WTC11 (cell line): ENCODE results near the gene TMEM245. TPM values are rescaled to one million over a fixed set of nuclear protein-coding genes. Genes with fewer than 3 reads are reported as not detected.

ENCODE experiments used
- ATAC-seq: fragments of 200-7000 bp; cut with Tn5 transposase; 2 replicates; pipeline ENCODE4 v1.10.0; 2021; ENCODE audit warnings: mild to moderate bottlenecking, moderate library complexity
- CTCF ChIA-PET: fragments of 300-600 bp; sonication (Branson Sonifier 250); formaldehyde crosslinking; loops from one replicate; lab custom pipeline; 2021; ENCODE audit warnings: antibody characterized with exemption; lab: Charles Lee
- POLR2A ChIA-PET: fragments of 350-600 bp; sonication (Branson Sonifier 250); formaldehyde crosslinking; loops from one replicate; lab custom pipeline; 2021; ENCODE audit warnings: antibody characterized with exemption; lab: Charles Lee
- DNase-seq: peaks from one replicate; pipeline ENCODE4 v3.0.0; 2021; ENCODE audit warnings: low spot score
- H3K27ac Mint-ChIP-seq: 2 replicates; pipeline ENCODE4 v1.8.0; 2021; ENCODE audit warnings: mixed read lengths
- H3K27me3 Mint-ChIP-seq: 2 replicates; pipeline ENCODE4 v1.8.0; 2021; ENCODE audit warnings: low read depth, mild to moderate bottlenecking, moderate library complexity, mixed read lengths
- H3K36me3 Mint-ChIP-seq: 2 replicates; pipeline ENCODE4 v1.8.0; 2021; ENCODE audit warnings: mixed read lengths
- H3K4me1 Mint-ChIP-seq: 2 replicates; pipeline ENCODE4 v1.8.0; 2022; ENCODE audit warnings: mixed read lengths
- H3K4me3 Mint-ChIP-seq: 2 replicates; pipeline ENCODE4 v1.8.0; 2021; ENCODE audit warnings: mild to moderate bottlenecking, moderate library complexity, mixed read lengths
- H3K9me3 Mint-ChIP-seq: 2 replicates; pipeline ENCODE4 v1.8.0; 2021; ENCODE audit warnings: mixed read lengths
- ARID4B ChIP-seq: sonication (generic); formaldehyde crosslinking; IDR thresholded peaks from 2 replicates; pipeline ENCODE4 v1.8.0; 2023; ENCODE audit warnings: missing genetic modification reagents, mild to moderate bottlenecking, borderline replicate concordance
- CTCF ChIP-seq: fragments of 200-600 bp; IDR thresholded peaks from 2 replicates; pipeline ENCODE4 v1.8.0; 2022; ENCODE audit warnings: antibody characterized with exemption
- ESRRA ChIP-seq: sonication (generic); formaldehyde crosslinking; IDR thresholded peaks from 2 replicates; pipeline ENCODE4 v1.8.1; 2022; ENCODE audit warnings: mild to moderate bottlenecking, missing genetic modification reagents, borderline replicate concordance
- FOXJ3 ChIP-seq: sonication (generic); formaldehyde crosslinking; IDR thresholded peaks from 2 replicates; pipeline ENCODE4 v1.9.0; 2021; ENCODE audit warnings: missing genetic modification reagents, mild to moderate bottlenecking, borderline replicate concordance
- HMGXB4 ChIP-seq: sonication (generic); formaldehyde crosslinking; IDR thresholded peaks from 2 replicates; pipeline ENCODE4 v1.8.1; 2023; ENCODE audit warnings: mild to moderate bottlenecking, moderate library complexity, missing genetic modification reagents
- IRF1 ChIP-seq: sonication (generic); formaldehyde crosslinking; IDR thresholded peaks from 2 replicates; pipeline ENCODE4 v1.8.0; 2023; ENCODE audit warnings: missing genetic modification reagents
- JUN ChIP-seq: sonication (generic); formaldehyde crosslinking; IDR thresholded peaks from 2 replicates; pipeline ENCODE4 v1.8.0; 2023; ENCODE audit warnings: mild to moderate bottlenecking, missing genetic modification reagents
- MLX ChIP-seq: sonication (generic); formaldehyde crosslinking; IDR thresholded peaks from 2 replicates; pipeline ENCODE4 v1.8.1; 2023; ENCODE audit warnings: mild to moderate bottlenecking, missing genetic modification reagents, moderate library complexity
- SOX15 ChIP-seq: fragments of 250-450 bp; sonication (Bioruptor Pico); IDR thresholded peaks from 2 replicates; pipeline ENCODE4 v1.9.0; 2021; ENCODE audit warnings: mild to moderate bottlenecking
- ZMAT4 ChIP-seq: fragments of 250-450 bp; sonication (Bioruptor Pico); IDR thresholded peaks from 2 replicates; pipeline ENCODE4 v1.9.0; 2021; ENCODE audit warnings: mild to moderate bottlenecking
- ZNF317 ChIP-seq: sonication (generic); formaldehyde crosslinking; IDR thresholded peaks from 2 replicates; pipeline ENCODE4 v1.8.1; 2023; ENCODE audit warnings: low read depth, mild to moderate bottlenecking, moderate library complexity, missing genetic modification reagents, borderline replicate concordance
- ZSCAN18 ChIP-seq: fragments of 250-450 bp; sonication (Bioruptor Pico); IDR thresholded peaks from 2 replicates; pipeline ENCODE4 v2.1.2; 2022; ENCODE audit warnings: mild to moderate bottlenecking, moderate library complexity
- total RNA-seq: library from RNA; stranded (reverse); gene quantifications from 3 replicates; pipeline ENCODE4 v1.2.3, GENCODE V29; 2021

TMEM245 gene
- total RNA-seq, 1 experiment from 2014 or later = 40.8 TPM

GRCh38 chr9:108996643-108997042 is 123.1 kb downstream of the TMEM245 start (continued):
- no peak for TF ChIP-seq HMGXB4 (CRISPR knock-in tag)
- no peak for TF ChIP-seq FOXJ3 (CRISPR knock-in tag)
- no peak for TF ChIP-seq SOX15 (CRISPR knock-in tag)
- TF ChIP-seq ZNF317 (CRISPR knock-in tag) = no peak
- no peak for TF ChIP-seq JUN

GRCh38 chr9:108994695-108995094 is 125.1 kb downstream of the TMEM245 start:
- Mint-ChIP-seq H3K4me1 (no peaks in the 10 kb centered on the region), H3K36me3 (peaks cover 8% of the 10 kb centered on the region)
- DNase-seq = no peak

More at GRCh38 chr9:108994695-108995094, 125.1 kb downstream of the TMEM245 start:
- no peaks in the 10 kb centered on the region for H3K27me3 Mint-ChIP-seq
- H3K27ac Mint-ChIP-seq = no peak overlapping the region
- H3K4me3 Mint-ChIP-seq = no peak overlapping the region
- CTCF ChIA-PET = interaction anchor here (0.6 kb wide), 1 partner anchor 14 kb away, joined by 6 read pairs; no protein-coding TSS in a partner anchor
- no peak for TF ChIP-seq MLX (CRISPR knock-in tag)
- no peak for TF ChIP-seq ARID4B
- no peak for TF ChIP-seq ZMAT4 (CRISPR knock-in tag)
- no peak for TF ChIP-seq CTCF
- TF ChIP-seq ZSCAN18 (CRISPR knock-in tag) = no peak
- TF ChIP-seq ESRRA (CRISPR knock-in tag) = no peak
- no peak for TF ChIP-seq IRF1
- H3K9me3 Mint-ChIP-seq = no peaks in the 10 kb centered on the region
- POLR2A ChIA-PET = interaction anchor here (0.6 kb wide), 1 partner anchor 1595 kb away, joined by 4 read pairs; no protein-coding TSS in a partner anchor
- ATAC-seq = no peak
